Measurements from ENCODE around the gene HYDIN.

HYDIN gene

GRCh38 chr16:71244521-71244920, 14.0 kb upstream of the HYDIN start:
- no peaks in the 10 kb centered on the region for H4K20me1 ChIP-seq (ENCODE audit: insufficient read depth, low read length)
- no peak overlapping the region for H3K4me2 ChIP-seq (ENCODE audit: low read length)
- no peaks in the 10 kb centered on the region for H3K9me3 ChIP-seq (ENCODE audit: insufficient read depth, low read length)
- TF ChIP-seq EZH2phosphoT487 (IDR thresholded peaks at IDR 0.05; ENCODE audit: low read depth) (no peak), CTCF (IDR thresholded peaks at IDR 0.05; ENCODE audit: low read depth, low read length) (no peak)
- no peaks in the 10 kb centered on the region for H3K36me3 ChIP-seq (replicated peaks; ENCODE audit: low read depth, low read length)
- no peak overlapping the region for H2AFZ ChIP-seq (ENCODE audit: low read depth, low read length)
- no peak overlapping the region for H3K9ac ChIP-seq (ENCODE audit: low read length)
- H3K4me3 ChIP-seq (ENCODE audit: low read length), result no peak overlapping the region
- no peaks in the 10 kb centered on the region for H3K27me3 ChIP-seq (ENCODE audit: low read depth, low read length)
- H3K79me2 ChIP-seq (ENCODE audit: low read length), result no peaks in the 10 kb centered on the region
- H3K27ac ChIP-seq (ENCODE audit: low read length), result no peak overlapping the region
- H3K4me1 ChIP-seq (ENCODE audit: low read length), result no peaks in the 10 kb centered on the region

- no peaks in the 10 kb centered on the region for H3K9me3 ChIP-seq (ENCODE audit: insufficient read depth, low read length)
- no peaks in the 10 kb centered on the region for H4K20me1 ChIP-seq (ENCODE audit: insufficient read depth, low read length)
- H3K36me3 ChIP-seq (replicated peaks; ENCODE audit: low read depth, low read length), result no peaks in the 10 kb centered on the region
- H3K4me2 ChIP-seq (ENCODE audit: low read length), result no peak overlapping the region
- TF ChIP-seq EZH2phosphoT487 (IDR thresholded peaks at IDR 0.05; ENCODE audit: low read depth) (no peak), CTCF (IDR thresholded peaks at IDR 0.05; ENCODE audit: low read depth, low read length) (no peak)
- H3K4me1 ChIP-seq (ENCODE audit: low read length), result no peaks in the 10 kb centered on the region
- no peak overlapping the region for H3K4me3 ChIP-seq (ENCODE audit: low read length)
- no peaks in the 10 kb centered on the region for H3K79me2 ChIP-seq (ENCODE audit: low read length)
- no peak overlapping the region for H3K27ac ChIP-seq (ENCODE audit: low read length)
- H2AFZ ChIP-seq (ENCODE audit: low read depth, low read length), result no peak overlapping the region
- H3K9ac ChIP-seq (ENCODE audit: low read length), result no peak overlapping the region
- 0 out of 2 replicates have a peak, but pooled peaks cover 3% of the 10 kb centered on the region for H3K27me3 ChIP-seq (ENCODE audit: low read depth, low read length)
Measured at GRCh38 chr16:71242601-71243000, 12.1 kb upstream of the HYDIN start.

GRCh38 chr16:71242036-71242435, 11.5 kb upstream of the HYDIN start:
- 0 out of 2 replicates have a peak, but pooled peaks cover 3% of the 10 kb centered on the region for H3K27me3 ChIP-seq (ENCODE audit: low read depth, low read length)
- no peak overlapping the region for H3K4me3 ChIP-seq (ENCODE audit: low read length)
- no peaks in the 10 kb centered on the region for H4K20me1 ChIP-seq (ENCODE audit: insufficient read depth, low read length)
- H3K4me2 ChIP-seq (ENCODE audit: low read length), result no peak overlapping the region
- H2AFZ ChIP-seq (ENCODE audit: low read depth, low read length), result no peak overlapping the region
- no peaks in the 10 kb centered on the region for H3K9me3 ChIP-seq (ENCODE audit: insufficient read depth, low read length)
- TF ChIP-seq CTCF (IDR thresholded peaks at IDR 0.05; ENCODE audit: low read depth, low read length), result no peak
- no peak for TF ChIP-seq EZH2phosphoT487 (IDR thresholded peaks at IDR 0.05; ENCODE audit: low read depth)
- H3K27ac ChIP-seq (ENCODE audit: low read length), result no peak overlapping the region
- H3K79me2 ChIP-seq (ENCODE audit: low read length), result no peaks in the 10 kb centered on the region
- no peaks in the 10 kb centered on the region for H3K4me1 ChIP-seq (ENCODE audit: low read length)
- no peaks in the 10 kb centered on the region for H3K36me3 ChIP-seq (replicated peaks; ENCODE audit: low read depth, low read length)
- H3K9ac ChIP-seq (ENCODE audit: low read length), result no peak overlapping the region

DNA sequence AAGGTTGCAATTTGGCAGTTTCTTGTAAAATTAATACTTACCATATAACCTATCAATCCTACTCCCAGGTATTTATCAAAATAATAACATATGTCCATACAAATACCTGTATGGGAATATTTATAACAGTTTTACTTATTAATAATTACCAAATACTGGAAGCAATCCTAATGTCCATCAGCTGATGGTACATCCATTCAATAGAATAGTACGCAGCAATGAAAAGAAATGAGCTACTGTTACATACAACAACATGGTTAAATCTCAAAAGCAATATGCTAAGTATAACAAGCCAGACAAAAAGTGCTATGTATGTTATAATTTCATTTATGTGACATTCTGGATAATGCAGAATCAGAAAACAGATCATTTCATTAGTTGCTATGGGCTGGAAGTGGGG, 1.2 kb downstream of the HYDIN start:
- H3K4me3 ChIP-seq (ENCODE audit: low read length), result no peak overlapping the region
- H3K27ac ChIP-seq (ENCODE audit: low read length), result no peak overlapping the region
- no peaks in the 10 kb centered on the region for H4K20me1 ChIP-seq (ENCODE audit: insufficient read depth, low read length)
- H3K27me3 ChIP-seq (ENCODE audit: low read depth, low read length), result no peaks in the 10 kb centered on the region
- H3K79me2 ChIP-seq (ENCODE audit: low read length), result no peaks in the 10 kb centered on the region
- no peaks in the 10 kb centered on the region for H3K36me3 ChIP-seq (replicated peaks; ENCODE audit: low read depth, low read length)
- TF ChIP-seq CTCF (IDR thresholded peaks at IDR 0.05; ENCODE audit: low read depth, low read length) (no peak), EZH2phosphoT487 (IDR thresholded peaks at IDR 0.05; ENCODE audit: low read depth) (no peak)
- no peak overlapping the region for H3K4me2 ChIP-seq (ENCODE audit: low read length)
- H3K9ac ChIP-seq (ENCODE audit: low read length), result no peak overlapping the region
- H2AFZ ChIP-seq (ENCODE audit: low read depth, low read length), result no peak overlapping the region
- peaks cover 16% of the 10 kb centered on the region; the same call in 1 of the 2 replicates for H3K9me3 ChIP-seq (ENCODE audit: insufficient read depth, low read length)
- H3K4me1 ChIP-seq (ENCODE audit: low read length), result no peaks in the 10 kb centered on the region

Data from OCI-LY3 (cell line).